SK-N-SH treated with all-trans-retinoic acid at 6 μM for 48 hours (cell line): ENCODE results near the gene RGS6.

Source experiments
- ARNTL ChIP-seq: fragments of 450-650 bp; formaldehyde crosslinking; IDR thresholded peaks from 2 replicates; pipeline ENCODE4 v1.5.0; 2020; ENCODE audit warnings: low read depth, mild to moderate bottlenecking, moderate library complexity, borderline replicate concordance
- CSDC2 ChIP-seq: fragments of 250-450 bp; sonication (Bioruptor Pico); IDR thresholded peaks from 2 replicates; pipeline ENCODE4 v1.5.0; 2020; ENCODE audit warnings: mild to moderate bottlenecking, moderate library complexity
- CSRNP3 ChIP-seq: fragments of 250-450 bp; sonication (Bioruptor Pico); IDR thresholded peaks from 2 replicates; pipeline ENCODE4 v1.5.1; 2021; ENCODE audit warnings: mild to moderate bottlenecking, moderate library complexity
- ISL1 ChIP-seq: fragments of 250-450 bp; sonication (Bioruptor Pico); IDR thresholded peaks from 2 replicates; pipeline ENCODE4 v2.1.2; 2022; ENCODE audit warnings: mild to moderate bottlenecking, moderate library complexity
- OSR1 ChIP-seq: fragments of 250-450 bp; sonication (Bioruptor Pico); IDR thresholded peaks from 2 replicates; pipeline ENCODE4 v1.8.0; 2022; ENCODE audit warnings: moderate library complexity, mild to moderate bottlenecking, inconsistent platforms
- POU6F1 ChIP-seq: fragments of 250-450 bp; sonication (Bioruptor Pico); IDR thresholded peaks from 2 replicates; pipeline ENCODE4 v1.8.0; 2021; ENCODE audit warnings: low read depth, mild to moderate bottlenecking, moderate library complexity, borderline replicate concordance
- RARB ChIP-seq: fragments of 250-450 bp; sonication (Bioruptor Pico); IDR thresholded peaks from 2 replicates; pipeline ENCODE4 v1.8.0; 2021; ENCODE audit warnings: mild to moderate bottlenecking, moderate library complexity
- SNAI2 ChIP-seq: fragments of 250-450 bp; sonication (Bioruptor Pico); IDR thresholded peaks from 2 replicates; pipeline ENCODE4 v1.5.0; 2020; ENCODE audit warnings: mild to moderate bottlenecking, moderate library complexity
- TCF4 ChIP-seq: fragments of 250-450 bp; sonication (Bioruptor Pico); IDR thresholded peaks from 2 replicates; pipeline ENCODE4 v1.8.0; 2021; ENCODE audit warnings: mild to moderate bottlenecking, moderate library complexity, borderline replicate concordance
- ZC3H10 ChIP-seq: fragments of 250-450 bp; sonication (Bioruptor Pico); IDR thresholded peaks from 2 replicates; pipeline ENCODE4 v1.5.1; 2021; ENCODE audit warnings: mild to moderate bottlenecking, moderate library complexity
- ZFP30 ChIP-seq: fragments of 450-650 bp; formaldehyde crosslinking; IDR thresholded peaks from 2 replicates; pipeline ENCODE4 v1.5.0; 2022; ENCODE audit warnings: mild to moderate bottlenecking, moderate library complexity
- ZNF565 ChIP-seq: fragments of 450-650 bp; formaldehyde crosslinking; conservative IDR thresholded peaks from 2 replicates; pipeline ENCODE4 v1.5.0; 2020; ENCODE audit warnings: low read depth, mild to moderate bottlenecking, moderate library complexity
- ZNF8 ChIP-seq: fragments of 450-650 bp; formaldehyde crosslinking; IDR thresholded peaks from 2 replicates; pipeline ENCODE4 v1.5.0; 2020; ENCODE audit warnings: mild to moderate bottlenecking, moderate library complexity
- TF ChIP-seq, protein P1 (sequence below): fragments of 250-450 bp; sonication (Bioruptor Pico); IDR thresholded peaks from 2 replicates; pipeline ENCODE4 v1.8.0; 2020; ENCODE audit warnings: mild to moderate bottlenecking, moderate library complexity, borderline replicate concordance

DNA sequence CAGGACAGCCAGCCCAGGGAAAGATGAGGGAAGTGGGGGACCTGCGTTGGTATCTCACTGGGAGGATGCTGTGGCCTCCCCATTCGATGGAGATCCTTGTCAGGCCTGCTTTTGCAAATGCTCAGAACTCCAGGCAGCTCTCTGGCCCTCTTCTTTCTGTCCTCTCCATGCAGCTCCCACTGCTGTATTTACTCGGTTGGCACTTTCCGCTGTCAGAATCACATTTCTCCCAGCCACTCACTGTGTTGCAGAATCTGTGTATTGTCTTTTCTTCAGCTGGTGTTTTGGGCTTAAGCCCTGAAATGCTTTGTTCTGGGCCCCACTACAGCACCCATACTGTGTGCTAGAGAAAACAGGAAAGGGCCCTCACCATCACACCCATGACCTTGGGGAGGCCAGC, 401.1 kb downstream of the RGS6 start:
- TF ChIP-seq ZFP30 (CRISPR knock-in tag) (no peak), POU6F1 (CRISPR knock-in tag) (no peak), ZNF565 (CRISPR knock-in tag) (no peak), RARB (CRISPR knock-in tag) (no peak), ZC3H10 (CRISPR knock-in tag) (no peak), ARNTL (CRISPR knock-in tag) (no peak), ZNF8 (no peak), ISL1 (CRISPR knock-in tag) (no peak), TCF4 (CRISPR knock-in tag) (no peak), CSRNP3 (CRISPR knock-in tag) (no peak), SNAI2 (no peak), OSR1 (CRISPR knock-in tag) (no peak), CSDC2 (CRISPR knock-in tag) (no peak)
- TF ChIP-seq, protein P1, sequence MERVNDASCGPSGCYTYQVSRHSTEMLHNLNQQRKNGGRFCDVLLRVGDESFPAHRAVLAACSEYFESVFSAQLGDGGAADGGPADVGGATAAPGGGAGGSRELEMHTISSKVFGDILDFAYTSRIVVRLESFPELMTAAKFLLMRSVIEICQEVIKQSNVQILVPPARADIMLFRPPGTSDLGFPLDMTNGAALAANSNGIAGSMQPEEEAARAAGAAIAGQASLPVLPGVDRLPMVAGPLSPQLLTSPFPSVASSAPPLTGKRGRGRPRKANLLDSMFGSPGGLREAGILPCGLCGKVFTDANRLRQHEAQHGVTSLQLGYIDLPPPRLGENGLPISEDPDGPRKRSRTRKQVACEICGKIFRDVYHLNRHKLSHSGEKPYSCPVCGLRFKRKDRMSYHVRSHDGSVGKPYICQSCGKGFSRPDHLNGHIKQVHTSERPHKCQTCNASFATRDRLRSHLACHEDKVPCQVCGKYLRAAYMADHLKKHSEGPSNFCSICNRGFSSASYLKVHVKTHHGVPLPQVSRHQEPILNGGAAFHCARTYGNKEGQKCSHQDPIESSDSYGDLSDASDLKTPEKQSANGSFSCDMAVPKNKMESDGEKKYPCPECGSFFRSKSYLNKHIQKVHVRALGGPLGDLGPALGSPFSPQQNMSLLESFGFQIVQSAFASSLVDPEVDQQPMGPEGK = no peak
